SJSA1 (cell line): ENCODE results near the gene LPP. TPM values are rescaled to one million over a fixed set of nuclear protein-coding genes. Genes with fewer than 3 reads are reported as not detected.

ENCODE experiments used
- DNase-seq, 2 experiments: peaks; one replicate each; pipeline ENCODE4 v3.0.0-alpha.2; 2015 to 2020; ENCODE audit warnings: low spot score in 2 of 2, low read depth in 1 of 2
- H3K27ac ChIP-seq: fragments of 250-450 bp; sonication (Bioruptor Pico); 2 replicates; pipeline ENCODE4 v1.5.1; 2020; ENCODE audit warnings: mild to moderate bottlenecking, moderate library complexity
- H3K27me3 ChIP-seq: fragments of 250-450 bp; sonication (Bioruptor Pico); replicated peaks from 2 replicates; pipeline ENCODE4 v1.5.1; 2020; ENCODE audit warnings: mild to moderate bottlenecking, moderate library complexity
- H3K36me3 ChIP-seq: fragments of 250-450 bp; sonication (Bioruptor Pico); 2 replicates; pipeline ENCODE4 v1.5.1; 2020; ENCODE audit warnings: mild to moderate bottlenecking
- H3K4me1 ChIP-seq: fragments of 250-450 bp; sonication (Bioruptor Pico); replicated peaks from 2 replicates; pipeline ENCODE4 v1.6.1; 2021; ENCODE audit warnings: mild to moderate bottlenecking
- H3K4me3 ChIP-seq: fragments of 250-450 bp; sonication (Bioruptor Pico); 2 replicates; pipeline ENCODE4 v1.5.1; 2020; ENCODE audit warnings: mild to moderate bottlenecking
- H3K9me3 ChIP-seq: fragments of 250-450 bp; sonication (Bioruptor Pico); replicated peaks from 2 replicates; pipeline ENCODE4 v1.5.1; 2020; ENCODE audit warnings: mild to moderate bottlenecking
- total RNA-seq: library from RNA; depleted of rRNA; stranded (reverse); fragments of >200 nt; shearing (Covaris generic); gene quantifications from 2 replicates; pipeline ENCODE4 v1.2.3, GENCODE V29; 2014

LPP gene
- total RNA-seq, 1 experiment from 2014 or later, result 132 TPM

- Histone ChIP-seq H3K36me3 (peaks cover 67% of the 10 kb centered on the region), H3K4me3 (no peak overlapping the region), H3K4me1 (peaks cover 21% of the 10 kb centered on the region), H3K27ac (no peak overlapping the region), H3K27me3 (no peaks in the 10 kb centered on the region), H3K9me3 (no peaks in the 10 kb centered on the region)
- no peak for DNase-seq
These were observed 80.2 kb downstream of the LPP start for GRCh38 chr3:188234132-188234531.

- Histone ChIP-seq H3K36me3 (peaks cover 65% of the 10 kb centered on the region), H3K27ac (no peak overlapping the region), H3K27me3 (no peaks in the 10 kb centered on the region), H3K9me3 (no peaks in the 10 kb centered on the region), H3K4me1 (peaks cover 21% of the 10 kb centered on the region), H3K4me3 (no peak overlapping the region)
- DNase-seq, result no peak
These were observed 82.3 kb downstream of the LPP start for GRCh38 chr3:188236271-188236670.

- Histone ChIP-seq H3K4me1 (peaks cover 32% of the 10 kb centered on the region), H3K9me3 (no peaks in the 10 kb centered on the region), H3K4me3 (no peak overlapping the region), H3K27ac (no peak overlapping the region), H3K36me3 (peaks cover 62% of the 10 kb centered on the region), H3K27me3 (no peaks in the 10 kb centered on the region)
- DNase-seq, result no peak
These were observed 85.1 kb downstream of the LPP start for GRCh38 chr3:188239035-188239434.

GRCh38 chr3:188239577-188239976 lies 85.6 kb downstream of the LPP start:
- Histone ChIP-seq H3K9me3 (no peaks in the 10 kb centered on the region), H3K36me3 (peaks cover 60% of the 10 kb centered on the region), H3K4me1 (peaks cover 31% of the 10 kb centered on the region), H3K27me3 (no peaks in the 10 kb centered on the region), H3K4me3 (no peak overlapping the region), H3K27ac (no peak overlapping the region)
- no peak for DNase-seq

- Histone ChIP-seq H3K27me3 (no peaks in the 10 kb centered on the region), H3K9me3 (no peaks in the 10 kb centered on the region), H3K27ac (no peak overlapping the region), H3K4me3 (no peak overlapping the region), H3K4me1 (peaks cover 39% of the 10 kb centered on the region), H3K36me3 (peaks cover 54% of the 10 kb centered on the region)
- DNase-seq, result no peak
These were observed 86.4 kb downstream of the LPP start for GRCh38 chr3:188240189-188240981.

- peaks cover 58% of the 10 kb centered on the region for H3K36me3 ChIP-seq
- no peak overlapping the region for H3K27ac ChIP-seq
- H3K4me3 ChIP-seq, result no peak overlapping the region
- H3K27me3 ChIP-seq, result no peaks in the 10 kb centered on the region
- peaks cover 45% of the 10 kb centered on the region for H3K4me1 ChIP-seq
- no peak for DNase-seq
- no peaks in the 10 kb centered on the region for H3K9me3 ChIP-seq
These were observed 87.1 kb downstream of the LPP start for GRCh38 chr3:188241072-188241471.

GRCh38 chr3:188241883-188242282 lies 87.9 kb downstream of the LPP start:
- no peaks in the 10 kb centered on the region for H3K9me3 ChIP-seq
- DNase-seq, result no peak
- no peaks in the 10 kb centered on the region for H3K27me3 ChIP-seq
- no peak overlapping the region for H3K27ac ChIP-seq
- H3K36me3 ChIP-seq, result peaks cover 64% of the 10 kb centered on the region
- H3K4me3 ChIP-seq, result no peak overlapping the region
- H3K4me1 ChIP-seq, result peaks cover 49% of the 10 kb centered on the region

- H3K9me3 ChIP-seq, result no peaks in the 10 kb centered on the region
These were observed 88.6 kb downstream of the LPP start for GRCh38 chr3:188242436-188243123.

GRCh38 chr3:188243124-188243795 lies 89.3 kb downstream of the LPP start:
- Histone ChIP-seq H3K27ac (peak overlapping the region; percentile 23; the same call in 1 of the 2 replicates), H3K4me3 (no peak overlapping the region), H3K9me3 (no peaks in the 10 kb centered on the region), H3K36me3 (peaks cover 69% of the 10 kb centered on the region), H3K27me3 (no peaks in the 10 kb centered on the region), H3K4me1 (peaks cover 49% of the 10 kb centered on the region)
- no peak for DNase-seq

More at GRCh38 chr3:188242436-188243123, 88.6 kb downstream of the LPP start:
- H3K4me3 ChIP-seq, result no peak overlapping the region
- peak overlapping the region; percentile 23; the same call in 1 of the 2 replicates for H3K27ac ChIP-seq
- H3K4me1 ChIP-seq, result peaks cover 49% of the 10 kb centered on the region
- H3K36me3 ChIP-seq, result peaks cover 65% of the 10 kb centered on the region
- H3K27me3 ChIP-seq, result no peaks in the 10 kb centered on the region
- no peak for DNase-seq

GRCh38 chr3:188244395-188244861 lies 90.5 kb downstream of the LPP start:
- DNase-seq, result peak; percentile 75 to 95

GRCh38 chr3:188246905-188247304 lies 92.9 kb downstream of the LPP start:
- Histone ChIP-seq H3K4me1 (peaks cover 46% of the 10 kb centered on the region), H3K9me3 (no peaks in the 10 kb centered on the region), H3K27ac (no peak overlapping the region; the same call in 1 of the 2 replicates), H3K36me3 (peaks cover 56% of the 10 kb centered on the region), H3K27me3 (no peaks in the 10 kb centered on the region), H3K4me3 (no peak overlapping the region)
- DNase-seq, result no peak

More at GRCh38 chr3:188244395-188244861, 90.5 kb downstream of the LPP start:
- H3K27me3 ChIP-seq, result no peaks in the 10 kb centered on the region
- H3K36me3 ChIP-seq, result peaks cover 65% of the 10 kb centered on the region
- no peak overlapping the region for H3K4me3 ChIP-seq
- H3K27ac ChIP-seq, result peak overlapping the region; percentile 72
- no peaks in the 10 kb centered on the region for H3K9me3 ChIP-seq
- H3K4me1 ChIP-seq, result peaks cover 49% of the 10 kb centered on the region

GRCh38 chr3:188248036-188248561 lies 94.1 kb downstream of the LPP start:
- Histone ChIP-seq H3K27me3 (no peaks in the 10 kb centered on the region), H3K9me3 (no peaks in the 10 kb centered on the region), H3K4me1 (peaks cover 34% of the 10 kb centered on the region), H3K4me3 (no peak overlapping the region), H3K27ac (no peak overlapping the region), H3K36me3 (peaks cover 47% of the 10 kb centered on the region)
- no peak for DNase-seq

GRCh38 chr3:188253123-188253793 lies 99.3 kb downstream of the LPP start:
- no peaks in the 10 kb centered on the region for H3K9me3 ChIP-seq
- H3K27me3 ChIP-seq, result no peaks in the 10 kb centered on the region
- no peak overlapping the region for H3K27ac ChIP-seq
- no peak for DNase-seq
- peaks cover 18% of the 10 kb centered on the region for H3K4me1 ChIP-seq
- H3K4me3 ChIP-seq, result no peak overlapping the region
- H3K36me3 ChIP-seq, result peaks cover 52% of the 10 kb centered on the region
